Measurements from ENCODE around the gene SH3BP5. TPM values are rescaled to one million over a fixed set of nuclear protein-coding genes. Genes with fewer than 3 reads are reported as not detected.
A peak's percentile ranks its signal among the peaks of the same experiment; 100 is the strongest.
"Not testable (repeated sequence)": the region's sequence is repeated elsewhere in the genome, so short reads cannot be mapped to it uniquely, and the experiment has no call there.

The SH3BP5 gene
- total RNA-seq, 2 donors from 2014 or later: 13.7 to 21.8 TPM

- ATAC-seq (no peak), DNase-seq (no peak)
- intact Hi-C loops (cut with DNase I): no loop called here
- Histone ChIP-seq H3K36me3 (replicated peaks in 1 of 2; ENCODE audit: insufficient read depth in 1 of 2, low read depth in 2 of 2) (no peaks in the 10 kb centered on the region), H3K4me1 (peaks cover 6% of the 10 kb centered on the region), H3K27me3 (no peaks in the 10 kb centered on the region), H3K9me3 (no peaks in the 10 kb centered on the region), H3K27ac (no peak overlapping the region), H3K4me3 (no peak overlapping the region)
- no peak for TF ChIP-seq POLR2A (IDR thresholded peaks at IDR 0.05)
- no peak for TF ChIP-seq CTCF (IDR thresholded peaks at IDR 0.05)
- WGBS, 2 donors: 86 to 91% methylated on average over 22 of the region's 22 CpGs
Measured at GRCh38 chr3:15375461-15376000, 43.1 kb upstream of the SH3BP5 start.

- DNase-seq: no peak
- Histone ChIP-seq H3K27me3 (no peaks in the 10 kb centered on the region), H3K9me3 (no peaks in the 10 kb centered on the region), H3K4me3 (no peak overlapping the region), H3K36me3 (replicated peaks in 1 of 2; ENCODE audit: insufficient read depth in 1 of 2, low read depth in 2 of 2) (no peaks in the 10 kb centered on the region), H3K27ac (no peak overlapping the region), H3K4me1 (peaks cover 5% of the 10 kb centered on the region)
- no peak for ATAC-seq
- 77 to 86% methylated on average over 4 of the region's 4 CpGs for WGBS, 2 donors
- intact Hi-C loops (cut with DNase I): no loop called here
- TF ChIP-seq POLR2A (IDR thresholded peaks at IDR 0.05) (no peak), CTCF (IDR thresholded peaks at IDR 0.05) (no peak)
Measured at GRCh38 chr3:15372918-15373317, 40.5 kb upstream of the SH3BP5 start.

GRCh38 chr3:15368561-15369135 lies 36.3 kb upstream of the SH3BP5 start:
- TF ChIP-seq CTCF (IDR thresholded peaks at IDR 0.05) (no peak), POLR2A (IDR thresholded peaks at IDR 0.05) (no peak)
- 75 to 78% methylated on average over 6 of the region's 6 CpGs for WGBS, 2 donors

GRCh38 chr3:15367059-15367458 lies 34.7 kb upstream of the SH3BP5 start:
- H3K9me3 ChIP-seq: no peaks in the 10 kb centered on the region
- WGBS, 2 donors: 21 to 38% methylated on average over 1 of the region's 1 CpG
- ATAC-seq (no peak), DNase-seq (no peak)
- intact Hi-C loops (cut with DNase I): no loop called here
- H3K36me3 ChIP-seq (replicated peaks in 1 of 2; ENCODE audit: insufficient read depth in 1 of 2, low read depth in 2 of 2): no peaks in the 10 kb centered on the region
- no peak overlapping the region for H3K27ac ChIP-seq
- TF ChIP-seq POLR2A (IDR thresholded peaks at IDR 0.05): no peak
- no peak for TF ChIP-seq CTCF (IDR thresholded peaks at IDR 0.05)
- H3K4me3 ChIP-seq: no peak overlapping the region
- no peaks in the 10 kb centered on the region for H3K27me3 ChIP-seq
- H3K4me1 ChIP-seq: peaks cover 12% of the 10 kb centered on the region

More at GRCh38 chr3:15368561-15369135, 36.3 kb upstream of the SH3BP5 start:
- H3K4me3 ChIP-seq: no peak overlapping the region
- no peaks in the 10 kb centered on the region for H3K27me3 ChIP-seq
- H3K4me1 ChIP-seq: peaks cover 10% of the 10 kb centered on the region
- H3K27ac ChIP-seq: no peak overlapping the region
- intact Hi-C loops (cut with DNase I): no loop called here
- no peaks in the 10 kb centered on the region for H3K9me3 ChIP-seq
- ATAC-seq (peak; percentile 18), DNase-seq (no peak)
- H3K36me3 ChIP-seq (replicated peaks in 1 of 2; ENCODE audit: insufficient read depth in 1 of 2, low read depth in 2 of 2): no peaks in the 10 kb centered on the region

GRCh38 chr3:15364078-15364477 lies 31.7 kb upstream of the SH3BP5 start:
- 14 to 16% methylated on average over 6 of the region's 6 CpGs for WGBS, 2 donors
- ATAC-seq; H3K36me3 ChIP-seq (replicated peaks in 1 of 2; ENCODE audit: insufficient read depth in 1 of 2, low read depth in 2 of 2); H3K27ac ChIP-seq; intact Hi-C loops (cut with DNase I); H3K4me3 ChIP-seq; H3K9me3 ChIP-seq; H3K27me3 ChIP-seq: not testable (repeated sequence)
- H3K4me1 ChIP-seq: peaks cover 12% of the 10 kb centered on the region
- peak; percentile 54 to 63 (median 59) for DNase-seq
